DND-41 (cell line): Measurements from ENCODE around the gene UNC119B.

Experiments used
- ATAC-seq: fragments of 200-7000 bp; cut with Tn5 transposase; 3 replicates; pipeline ENCODE4 v1.9.1; 2021; ENCODE audit warnings: low read depth; ENCODE audit not compliant: insufficient read depth
- DNase-seq: peaks from one replicate; pipeline ENCODE4 v3.0.0-alpha.2; 2020
- H2AFZ ChIP-seq: 2 replicates; pipeline ENCODE4 v1.6.0; 2012; ENCODE audit warnings: low read depth, low read length
- H3K27ac ChIP-seq: 2 replicates; pipeline ENCODE4 v1.5.1; 2012; ENCODE audit warnings: low read length, inconsistent platforms
- H3K27me3 ChIP-seq: fragments of 200-600 bp; sonication (generic); 2 replicates; pipeline ENCODE4 v1.6.0; 2012; ENCODE audit warnings: low read length, mild to moderate bottlenecking, inconsistent platforms; ENCODE audit not compliant: insufficient read depth, poor library complexity
- H3K36me3 ChIP-seq: 2 replicates; pipeline ENCODE4 v1.5.1; 2012; ENCODE audit warnings: low read length, inconsistent platforms; ENCODE audit not compliant: insufficient read depth
- H3K4me1 ChIP-seq: 2 replicates; pipeline ENCODE4 v1.5.1; 2012; ENCODE audit warnings: mild to moderate bottlenecking, low read length; ENCODE audit not compliant: insufficient read depth
- H3K4me2 ChIP-seq: 2 replicates; pipeline ENCODE4 v1.6.0; 2012; ENCODE audit warnings: mild to moderate bottlenecking, moderate library complexity, low read length, inconsistent platforms; ENCODE audit not compliant: insufficient read depth
- H3K4me3 ChIP-seq, 2 experiments: fragments of 200-600 bp in 1 of 2; shearing (Covaris generic) in 1 of 2; 2 replicates each; pipeline ENCODE4 v1.5.1; 2012 to 2016; ENCODE audit warnings: inconsistent platforms in 2 of 2, low read length in 2 of 2, mild to moderate bottlenecking in 2 of 2, low read depth in 1 of 2, moderate library complexity in 1 of 2
- H3K79me2 ChIP-seq: 2 replicates; pipeline ENCODE4 v1.6.0; 2012; ENCODE audit warnings: low read length, inconsistent platforms; ENCODE audit not compliant: insufficient read depth
- H3K9ac ChIP-seq: 2 replicates; pipeline ENCODE4 v1.6.0; 2012; ENCODE audit warnings: low read depth, mild to moderate bottlenecking, inconsistent platforms, low read length, moderate library complexity
- H3K9me3 ChIP-seq: 2 replicates; pipeline ENCODE4 v1.5.1; 2012; ENCODE audit warnings: low read length, moderate library complexity, mild to moderate bottlenecking, inconsistent platforms; ENCODE audit not compliant: insufficient read depth, severe bottlenecking
- H4K20me1 ChIP-seq: 2 replicates; pipeline ENCODE4 v1.6.0; 2012; ENCODE audit warnings: low read length; ENCODE audit not compliant: insufficient read depth
- EZH2 ChIP-seq: IDR thresholded peaks from 3 replicates; pipeline ENCODE4 v1.6.1; 2012; ENCODE audit warnings: borderline replicate concordance, low read depth, mild to moderate bottlenecking, moderate library complexity, low read length, inconsistent platforms; ENCODE audit not compliant: severe bottlenecking
- TF ChIP-seq, protein P1 (sequence below): IDR thresholded peaks from 2 replicates; pipeline ENCODE4 v1.5.1; 2012; ENCODE audit warnings: borderline replicate concordance, low read length, moderate library complexity, mild to moderate bottlenecking; ENCODE audit not compliant: poor library complexity, severe bottlenecking; ENCODE audit errors: extremely low read depth

UNC119B gene

DNA sequence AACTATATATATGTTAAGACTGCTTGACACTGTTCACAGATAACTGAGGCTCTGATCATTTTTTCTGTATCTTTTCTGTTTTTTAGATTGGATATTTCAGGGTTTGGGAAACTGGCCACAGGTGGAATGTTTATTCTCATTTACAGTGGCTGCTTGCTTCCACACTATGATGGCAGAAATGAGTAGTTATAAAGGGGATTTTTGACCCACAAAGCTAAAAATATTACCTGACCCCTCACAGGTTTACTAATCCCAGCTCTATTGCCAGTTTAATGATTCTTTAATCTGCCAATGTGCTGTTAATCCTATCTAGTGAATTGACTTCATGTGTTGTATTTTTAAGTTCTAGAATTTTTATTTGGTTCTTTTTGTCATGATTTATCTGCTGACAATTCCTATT lies 45.0 kb downstream of the UNC119B start:
- peaks cover 4% of the 10 kb centered on the region for H3K9me3 ChIP-seq
- H3K27me3 ChIP-seq, result no peaks in the 10 kb centered on the region
- no peaks in the 10 kb centered on the region for H4K20me1 ChIP-seq
- H3K79me2 ChIP-seq, result no peaks in the 10 kb centered on the region
- H3K4me1 ChIP-seq, result no peaks in the 10 kb centered on the region
- no peak for TF ChIP-seq EZH2
- TF ChIP-seq, protein P1, sequence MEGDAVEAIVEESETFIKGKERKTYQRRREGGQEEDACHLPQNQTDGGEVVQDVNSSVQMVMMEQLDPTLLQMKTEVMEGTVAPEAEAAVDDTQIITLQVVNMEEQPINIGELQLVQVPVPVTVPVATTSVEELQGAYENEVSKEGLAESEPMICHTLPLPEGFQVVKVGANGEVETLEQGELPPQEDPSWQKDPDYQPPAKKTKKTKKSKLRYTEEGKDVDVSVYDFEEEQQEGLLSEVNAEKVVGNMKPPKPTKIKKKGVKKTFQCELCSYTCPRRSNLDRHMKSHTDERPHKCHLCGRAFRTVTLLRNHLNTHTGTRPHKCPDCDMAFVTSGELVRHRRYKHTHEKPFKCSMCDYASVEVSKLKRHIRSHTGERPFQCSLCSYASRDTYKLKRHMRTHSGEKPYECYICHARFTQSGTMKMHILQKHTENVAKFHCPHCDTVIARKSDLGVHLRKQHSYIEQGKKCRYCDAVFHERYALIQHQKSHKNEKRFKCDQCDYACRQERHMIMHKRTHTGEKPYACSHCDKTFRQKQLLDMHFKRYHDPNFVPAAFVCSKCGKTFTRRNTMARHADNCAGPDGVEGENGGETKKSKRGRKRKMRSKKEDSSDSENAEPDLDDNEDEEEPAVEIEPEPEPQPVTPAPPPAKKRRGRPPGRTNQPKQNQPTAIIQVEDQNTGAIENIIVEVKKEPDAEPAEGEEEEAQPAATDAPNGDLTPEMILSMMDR, result no peak
- no peak overlapping the region for H3K4me2 ChIP-seq
- H2AFZ ChIP-seq, result no peak overlapping the region
- H3K4me3 ChIP-seq, result no peak overlapping the region
- H3K36me3 ChIP-seq, result 0 out of 2 replicates have a peak, but pooled peaks cover 6% of the 10 kb centered on the region
- no peak overlapping the region for H3K9ac ChIP-seq
- no peak for DNase-seq
- ATAC-seq, result no peak
- no peak overlapping the region for H3K27ac ChIP-seq

DNA sequence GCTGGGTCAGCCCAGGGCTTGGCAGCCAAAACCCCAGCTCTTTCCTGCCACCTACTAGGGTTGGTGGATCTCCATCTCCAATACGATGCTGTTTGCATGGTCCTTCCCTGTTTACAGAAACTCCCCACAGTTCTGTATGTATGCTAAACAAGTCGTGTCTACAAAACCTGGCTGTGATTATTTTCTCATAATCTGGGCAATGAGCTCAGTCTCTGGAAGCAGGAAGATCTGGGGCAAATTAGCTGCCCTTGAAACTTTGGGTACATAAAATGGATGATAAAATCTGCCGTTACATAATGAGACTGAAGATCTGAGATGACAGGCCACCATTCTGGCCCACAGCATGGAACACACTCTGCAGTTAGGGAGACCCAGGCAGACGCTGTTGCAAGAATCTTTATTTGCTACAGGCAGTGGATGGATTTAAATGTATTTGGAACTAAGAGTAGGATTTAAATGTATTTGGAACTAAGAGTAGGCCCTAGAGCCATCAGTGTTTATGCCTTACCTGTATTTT lies 47.0 kb downstream of the UNC119B start:
- no peaks in the 10 kb centered on the region for H3K27me3 ChIP-seq
- H3K4me3 ChIP-seq, result no peak overlapping the region
- H3K79me2 ChIP-seq, result no peaks in the 10 kb centered on the region
- H3K4me2 ChIP-seq, result no peak overlapping the region
- no peak for TF ChIP-seq EZH2
- TF ChIP-seq, protein P1, result no peak
- no peak overlapping the region for H2AFZ ChIP-seq
- H3K36me3 ChIP-seq, result peaks cover 25% of the 10 kb centered on the region
- H3K9me3 ChIP-seq, result peaks cover 4% of the 10 kb centered on the region
- no peaks in the 10 kb centered on the region for H3K4me1 ChIP-seq
- H3K9ac ChIP-seq, result no peak overlapping the region
- H3K27ac ChIP-seq, result no peak overlapping the region
- ATAC-seq (no peak; the same call in 2 of the 3 replicates), DNase-seq (no peak)
- H4K20me1 ChIP-seq, result no peaks in the 10 kb centered on the region

DNA sequence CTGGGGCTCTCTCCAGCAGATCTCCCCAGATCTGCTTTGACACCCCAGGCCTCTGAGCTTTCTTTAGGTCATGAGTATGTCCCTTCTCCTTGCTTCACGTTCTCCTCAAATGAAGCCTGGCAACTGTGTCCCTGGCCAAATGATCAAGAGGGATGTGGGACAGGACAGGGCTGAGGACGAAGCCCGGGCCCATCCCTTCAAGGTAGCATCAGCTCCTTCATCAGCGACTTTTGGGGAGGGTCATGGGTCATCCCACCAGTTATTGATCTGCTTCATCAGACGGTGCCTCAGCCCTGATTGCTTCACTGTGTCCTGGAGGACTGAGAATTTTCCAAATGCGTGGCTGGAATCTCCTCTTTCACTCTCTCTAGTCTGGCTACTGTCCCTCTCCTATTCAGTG lies 47.7 kb downstream of the UNC119B start:
- TF ChIP-seq, protein P1, result no peak
- no peak for TF ChIP-seq EZH2
- ATAC-seq, result no peak
- no peaks in the 10 kb centered on the region for H3K27me3 ChIP-seq

More for the DNA sequence above, 47.7 kb downstream of the UNC119B start:
- Histone ChIP-seq H3K4me3 (no peak overlapping the region), H3K36me3 (peaks cover 28% of the 10 kb centered on the region), H2AFZ (no peak overlapping the region), H3K79me2 (no peaks in the 10 kb centered on the region), H3K9ac (no peak overlapping the region), H4K20me1 (no peaks in the 10 kb centered on the region), H3K27ac (no peak overlapping the region), H3K9me3 (peaks cover 4% of the 10 kb centered on the region), H3K4me1 (no peaks in the 10 kb centered on the region), H3K4me2 (no peak overlapping the region)
- DNase-seq, result no peak
